Parietal lobe (tissue), 1 donor: ENCODE results near the gene TMEM42. TPM values are rescaled to one million over a fixed set of nuclear protein-coding genes. Genes with fewer than 3 reads are reported as not detected.

Source experiments
- total RNA-seq: library from RNA; depleted of rRNA; stranded (reverse); fragments of >200 nt; gene quantifications from one replicate; pipeline ENCODE4 v1.2.3, GENCODE V29; 2014

The TMEM42 gene
- total RNA-seq, result 5.3 TPM

GRCh38 chr3:44861412-44862225 lies at the start of gene TMEM42:
Gene TMEM42 (plus strand): TSS chr3:44861912. CDS start chr3:44861925, 13 bp downstream.

GRCh38 chr3:44874308-44874707 lies 12.6 kb downstream of the TMEM42 start, which contains the start of gene TGM4:
Gene TGM4 (plus strand): TSS chr3:44874608. CDS start chr3:44874679, 71 bp downstream.

Other genes starting within 250 kb of the TMEM42 start
- 68.2 TPM for gene ZNF197, start 236.9 kb upstream of the TMEM42 start, total RNA-seq
- gene ZNF35, start 213.2 kb upstream of the TMEM42 start, total RNA-seq, result 42.3 TPM
- 14.1 TPM for gene ZNF502, start 149.3 kb upstream of the TMEM42 start, total RNA-seq
- gene ZNF501, start 132.3 kb upstream of the TMEM42 start, total RNA-seq, result 25.0 TPM
- gene KIAA1143, start 100.3 kb upstream of the TMEM42 start, total RNA-seq, result 25.0 TPM
- 11.0 TPM for gene KIF15, start 100.1 kb upstream of the TMEM42 start, total RNA-seq
- gene TGM4, start 12.7 kb downstream of the TMEM42 start, total RNA-seq, result not detected
- gene ZDHHC3, start 114.3 kb downstream of the TMEM42 start, total RNA-seq, result 50.4 TPM
- gene EXOSC7, start 114.3 kb downstream of the TMEM42 start, total RNA-seq, result 36.6 TPM
- 14.7 TPM for gene CLEC3B, start 164.4 kb downstream of the TMEM42 start, total RNA-seq